Liver (tissue), 9 donors: ENCODE results near the gene IQSEC1. TPM values are rescaled to one million over a fixed set of nuclear protein-coding genes. Genes with fewer than 3 reads are reported as not detected.

Experiments used
- DNase-seq: peaks from one replicate; pipeline ENCODE4 v3.0.0-alpha.2; 2017; ENCODE audit warnings: low spot score
- H3K27ac ChIP-seq, 2 donors: one replicate each; pipeline ENCODE4 v1.7.0; 2013; ENCODE audit warnings: inconsistent platforms in 2 of 2, low read length in 2 of 2, control low read depth in 1 of 2, low read depth in 1 of 2, mild to moderate bottlenecking in 1 of 2
- H3K27me3 ChIP-seq, 4 donors: one replicate each; pipeline versions ENCODE4 v1.6.1 to v1.7.0; 2013; ENCODE audit warnings: low read length in 3 of 4, inconsistent platforms in 1 of 4, mild to moderate bottlenecking in 1 of 4, moderate library complexity in 1 of 4; ENCODE audit not compliant: control insufficient read depth in 4 of 4, insufficient read depth in 4 of 4
- H3K36me3 ChIP-seq, 4 donors: one replicate each; pipeline versions ENCODE4 v1.6.1 to v1.7.0; 2013; ENCODE audit warnings: low read length in 3 of 4, mild to moderate bottlenecking in 3 of 4, low read depth in 1 of 4, moderate library complexity in 1 of 4; ENCODE audit not compliant: control insufficient read depth in 4 of 4, insufficient read depth in 3 of 4
- H3K4me1 ChIP-seq, 4 donors: one replicate each; pipeline versions ENCODE4 v1.6.1 to v1.7.0; 2013; ENCODE audit warnings: low read length in 3 of 4, mild to moderate bottlenecking in 3 of 4, moderate library complexity in 1 of 4; ENCODE audit not compliant: control insufficient read depth in 4 of 4, insufficient read depth in 4 of 4
- H3K4me3 ChIP-seq, 3 donors: one replicate each; pipeline versions ENCODE4 v1.6.1 to v1.7.0; 2013; ENCODE audit warnings: low read length in 3 of 3, control low read depth in 1 of 3, low read depth in 1 of 3, mild to moderate bottlenecking in 1 of 3
- H3K9ac ChIP-seq, 2 donors: one replicate each; pipeline ENCODE4 v1.7.0; 2013; ENCODE audit warnings: low read length in 2 of 2, mild to moderate bottlenecking in 2 of 2, moderate library complexity in 2 of 2, control low read depth in 1 of 2, low read depth in 1 of 2
- H3K9me3 ChIP-seq, 4 donors: one replicate each; pipeline versions ENCODE4 v1.6.1 to v1.7.0; 2013; ENCODE audit warnings: low read length in 3 of 4; ENCODE audit not compliant: control insufficient read depth in 4 of 4
- EGR1 ChIP-seq, 2 donors: IDR thresholded peaks; 2 replicates each; pipeline ENCODE4 v1.6.1; 2016 to 2018; ENCODE audit warnings: antibody characterized with exemption in 2 of 2, low read depth in 2 of 2
- FOXA1 ChIP-seq: IDR thresholded peaks from 2 replicates; pipeline ENCODE4 v1.6.1; 2016; ENCODE audit warnings: antibody characterized with exemption
- FOXA2 ChIP-seq: IDR thresholded peaks from 2 replicates; pipeline ENCODE4 v1.6.1; 2016; ENCODE audit warnings: antibody characterized with exemption
- HNF4A ChIP-seq, 2 donors: conservative IDR thresholded peaks; 2 replicates each; pipeline ENCODE4 v1.6.1; 2016; ENCODE audit warnings: antibody characterized with exemption in 2 of 2, mild to moderate bottlenecking in 2 of 2
- JUND ChIP-seq, 2 donors: IDR thresholded peaks; 2 replicates each; pipeline ENCODE4 v1.6.1; 2016; ENCODE audit warnings: antibody characterized with exemption in 2 of 2
- RAD21 ChIP-seq, 2 donors: IDR thresholded peaks; 2 replicates each; pipeline ENCODE4 v1.6.1; 2016; ENCODE audit warnings: antibody characterized with exemption in 2 of 2, mild to moderate bottlenecking in 2 of 2
- RXRA ChIP-seq, 2 donors: IDR thresholded peaks; 2 replicates each; pipeline ENCODE4 v1.6.1; 2017 to 2018; ENCODE audit warnings: antibody characterized with exemption in 2 of 2, mild to moderate bottlenecking in 1 of 2
- SP1 ChIP-seq: IDR thresholded peaks from 2 replicates; pipeline ENCODE4 v1.6.1; 2018; ENCODE audit warnings: antibody characterized with exemption, mild to moderate bottlenecking
- TAF1 ChIP-seq: conservative IDR thresholded peaks from 2 replicates; pipeline ENCODE4 v1.6.1; 2016; ENCODE audit warnings: antibody characterized with exemption, mild to moderate bottlenecking
- YY1 ChIP-seq: IDR thresholded peaks from 2 replicates; pipeline ENCODE4 v1.6.1; 2016; ENCODE audit warnings: antibody characterized with exemption, mild to moderate bottlenecking
- WGBS: extraction: QIAGEN DNeasy Blood & Tissue Kit; methylation state at CpG from one replicate; pipeline ENCODE4 v1.1.7; 2013; 5-methylcytosine and 5-hydroxymethylcytosine counted together
- polyA plus RNA-seq, 2 donors: library from polyadenylated mRNA; stranded (reverse) in 1 of 2; unstranded in 1 of 2; fragments of 200-250 nt in 1 of 2; fragments of >200 nt in 1 of 2; fragmentation: Nextera tagmentation in 1 of 2; extraction: Ambion mirVana in 1 of 2; gene quantifications; one replicate each; pipeline versions ENCODE4 v1.2.1 to v1.2.3, GENCODE V29; 2013 to 2015
- total RNA-seq, 2 donors: library from RNA; depleted of rRNA; stranded (reverse); fragments of >200 nt; gene quantifications; one replicate each; pipeline ENCODE4 v1.2.3, GENCODE V29; 2014
- TF ChIP-seq, protein P1 (sequence below): IDR thresholded peaks from 2 replicates; pipeline ENCODE4 v1.6.1; 2016; ENCODE audit warnings: antibody characterized with exemption, mild to moderate bottlenecking
- TF ChIP-seq, protein P2 (sequence below): fragments of 150-350 bp; IDR thresholded peaks from 2 replicates; pipeline ENCODE4 v1.5.1; 2017; ENCODE audit warnings: improper control_type of control experiment, low read depth, low read length; ENCODE audit not compliant: missing input control
- donor health status: healthy.
- donor health status: healthy.
- donor health status: healthy.
- donor health status: healthy.
- donor health status: healthy.

The IQSEC1 gene
- total and polyA plus RNA-seq, 4 donors, result 12.7 to 56.0 (median 36.2) TPM

DNA sequence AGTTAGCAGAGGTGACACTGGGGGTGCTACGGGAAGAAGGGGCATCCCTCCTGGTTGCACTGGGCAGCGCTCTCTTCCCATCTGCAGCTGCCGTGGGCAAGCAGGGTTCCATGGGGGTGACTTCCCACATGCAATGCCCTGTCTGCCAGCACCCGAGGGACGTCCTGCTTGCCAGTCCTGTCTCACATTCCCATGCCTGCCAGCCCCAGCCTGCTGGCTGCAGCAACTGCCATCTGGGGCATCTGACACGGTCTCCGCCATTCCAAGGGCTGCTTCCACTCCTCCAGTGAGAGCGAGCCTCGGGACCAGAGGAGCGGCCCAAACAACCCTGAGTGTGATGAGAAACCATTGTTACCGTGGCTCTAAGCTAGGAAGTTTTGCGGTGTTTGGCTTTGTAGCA lies 186.5 kb downstream of the IQSEC1 start:
- 86% methylated on average over 12 of the region's 12 CpGs for WGBS
- H3K9ac ChIP-seq, result no peak overlapping the region
- no peaks in the 10 kb centered on the region for H3K27me3 ChIP-seq
- H3K9me3 ChIP-seq, result no peaks in the 10 kb centered on the region
- no peaks in the 10 kb centered on the region for H3K36me3 ChIP-seq
- no peak overlapping the region for H3K4me3 ChIP-seq
- H3K27ac ChIP-seq, result no peak overlapping the region
- DNase-seq, result no peak
- H3K4me1 ChIP-seq, result peaks cover 0 to 5% (median 3%) of the 10 kb centered on the region in 4 donors
- no peak for TF ChIP-seq SP1
- no peak for TF ChIP-seq TAF1
- TF ChIP-seq HNF4A (conservative IDR thresholded peaks at IDR 0.05), result no peak
- TF ChIP-seq, protein P1, sequence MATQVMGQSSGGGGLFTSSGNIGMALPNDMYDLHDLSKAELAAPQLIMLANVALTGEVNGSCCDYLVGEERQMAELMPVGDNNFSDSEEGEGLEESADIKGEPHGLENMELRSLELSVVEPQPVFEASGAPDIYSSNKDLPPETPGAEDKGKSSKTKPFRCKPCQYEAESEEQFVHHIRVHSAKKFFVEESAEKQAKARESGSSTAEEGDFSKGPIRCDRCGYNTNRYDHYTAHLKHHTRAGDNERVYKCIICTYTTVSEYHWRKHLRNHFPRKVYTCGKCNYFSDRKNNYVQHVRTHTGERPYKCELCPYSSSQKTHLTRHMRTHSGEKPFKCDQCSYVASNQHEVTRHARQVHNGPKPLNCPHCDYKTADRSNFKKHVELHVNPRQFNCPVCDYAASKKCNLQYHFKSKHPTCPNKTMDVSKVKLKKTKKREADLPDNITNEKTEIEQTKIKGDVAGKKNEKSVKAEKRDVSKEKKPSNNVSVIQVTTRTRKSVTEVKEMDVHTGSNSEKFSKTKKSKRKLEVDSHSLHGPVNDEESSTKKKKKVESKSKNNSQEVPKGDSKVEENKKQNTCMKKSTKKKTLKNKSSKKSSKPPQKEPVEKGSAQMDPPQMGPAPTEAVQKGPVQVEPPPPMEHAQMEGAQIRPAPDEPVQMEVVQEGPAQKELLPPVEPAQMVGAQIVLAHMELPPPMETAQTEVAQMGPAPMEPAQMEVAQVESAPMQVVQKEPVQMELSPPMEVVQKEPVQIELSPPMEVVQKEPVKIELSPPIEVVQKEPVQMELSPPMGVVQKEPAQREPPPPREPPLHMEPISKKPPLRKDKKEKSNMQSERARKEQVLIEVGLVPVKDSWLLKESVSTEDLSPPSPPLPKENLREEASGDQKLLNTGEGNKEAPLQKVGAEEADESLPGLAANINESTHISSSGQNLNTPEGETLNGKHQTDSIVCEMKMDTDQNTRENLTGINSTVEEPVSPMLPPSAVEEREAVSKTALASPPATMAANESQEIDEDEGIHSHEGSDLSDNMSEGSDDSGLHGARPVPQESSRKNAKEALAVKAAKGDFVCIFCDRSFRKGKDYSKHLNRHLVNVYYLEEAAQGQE, result no peak

DNA sequence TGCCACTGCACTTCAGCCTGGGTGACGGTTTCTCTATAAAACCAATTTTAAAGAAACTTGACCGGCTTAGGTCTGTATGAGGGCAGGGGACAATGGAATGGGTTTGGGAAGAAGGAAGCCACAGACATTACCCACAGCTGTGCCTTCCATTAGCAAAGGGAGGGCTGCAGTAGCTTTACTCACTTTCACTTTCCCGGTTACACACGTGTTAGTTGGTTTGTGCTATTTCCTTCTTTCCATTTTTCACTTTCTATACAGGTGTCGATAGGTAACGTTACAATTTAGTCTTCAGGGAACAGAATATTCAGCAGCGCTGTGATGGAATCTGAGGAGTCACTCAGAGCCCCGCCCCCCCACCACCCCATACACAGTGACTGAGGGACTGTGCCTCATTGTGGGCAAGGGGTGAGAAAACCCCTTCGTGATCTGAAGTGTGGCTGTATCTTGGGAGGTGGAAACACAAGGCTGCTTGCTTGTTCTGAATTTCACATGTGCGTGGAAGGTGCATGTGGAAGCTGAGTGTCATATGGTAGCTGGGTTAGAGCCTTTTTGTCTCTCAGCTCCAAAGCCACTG lies 187.0 kb downstream of the IQSEC1 start:
- Histone ChIP-seq H3K9ac (no peak overlapping the region), H3K4me1 (no peaks in the 10 kb centered on the region), H3K9me3 (no peaks in the 10 kb centered on the region), H3K36me3 (no peaks in the 10 kb centered on the region), H3K27ac (no peak overlapping the region), H3K27me3 (no peaks in the 10 kb centered on the region), H3K4me3 (no peak overlapping the region)
- WGBS, result 76% methylated on average over 10 of the region's 10 CpGs
- DNase-seq, result no peak
- TF ChIP-seq TAF1 (no peak), YY1 (no peak), JUND (IDR thresholded peaks at IDR 0.05) (no peak)

DNA sequence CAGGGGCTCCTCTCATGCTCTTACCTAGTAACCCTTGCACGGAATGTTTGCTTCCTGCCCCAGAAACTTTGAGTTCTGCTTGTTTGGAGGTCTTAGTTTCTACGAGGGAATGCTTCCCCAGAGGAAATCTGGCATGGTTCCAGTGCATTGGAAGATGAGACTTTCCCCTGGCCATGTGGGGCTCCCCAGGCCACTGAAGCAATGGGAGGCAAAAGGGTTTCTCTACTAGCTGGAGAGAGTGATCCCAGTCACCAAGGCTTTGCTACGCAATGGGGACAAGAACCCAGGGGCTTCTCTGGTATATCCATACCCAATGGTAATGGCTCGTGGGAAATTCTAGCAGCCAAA lies 187.7 kb downstream of the IQSEC1 start:
- no peak for DNase-seq
- Histone ChIP-seq H3K9me3 (no peaks in the 10 kb centered on the region), H3K27me3 (no peaks in the 10 kb centered on the region), H3K9ac (no peak overlapping the region), H3K4me1 (no peaks in the 10 kb centered on the region), H3K27ac (no peak overlapping the region), H3K36me3 (no peaks in the 10 kb centered on the region), H3K4me3 (no peak overlapping the region)
- TF ChIP-seq YY1, result no peak
- no peak for TF ChIP-seq FOXA1
- TF ChIP-seq RAD21 (IDR thresholded peaks at IDR 0.05), result no peak
- TF ChIP-seq, protein P2, sequence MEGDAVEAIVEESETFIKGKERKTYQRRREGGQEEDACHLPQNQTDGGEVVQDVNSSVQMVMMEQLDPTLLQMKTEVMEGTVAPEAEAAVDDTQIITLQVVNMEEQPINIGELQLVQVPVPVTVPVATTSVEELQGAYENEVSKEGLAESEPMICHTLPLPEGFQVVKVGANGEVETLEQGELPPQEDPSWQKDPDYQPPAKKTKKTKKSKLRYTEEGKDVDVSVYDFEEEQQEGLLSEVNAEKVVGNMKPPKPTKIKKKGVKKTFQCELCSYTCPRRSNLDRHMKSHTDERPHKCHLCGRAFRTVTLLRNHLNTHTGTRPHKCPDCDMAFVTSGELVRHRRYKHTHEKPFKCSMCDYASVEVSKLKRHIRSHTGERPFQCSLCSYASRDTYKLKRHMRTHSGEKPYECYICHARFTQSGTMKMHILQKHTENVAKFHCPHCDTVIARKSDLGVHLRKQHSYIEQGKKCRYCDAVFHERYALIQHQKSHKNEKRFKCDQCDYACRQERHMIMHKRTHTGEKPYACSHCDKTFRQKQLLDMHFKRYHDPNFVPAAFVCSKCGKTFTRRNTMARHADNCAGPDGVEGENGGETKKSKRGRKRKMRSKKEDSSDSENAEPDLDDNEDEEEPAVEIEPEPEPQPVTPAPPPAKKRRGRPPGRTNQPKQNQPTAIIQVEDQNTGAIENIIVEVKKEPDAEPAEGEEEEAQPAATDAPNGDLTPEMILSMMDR, result no peak
- TF ChIP-seq FOXA2, result no peak
- TF ChIP-seq TAF1, result no peak
- TF ChIP-seq SP1, result no peak
- no peak for TF ChIP-seq EGR1 (IDR thresholded peaks at IDR 0.05; ENCODE audit: low read depth in 2 of 2)
- TF ChIP-seq, protein P1, result no peak
- TF ChIP-seq RXRA (IDR thresholded peaks at IDR 0.05), result no peak
- WGBS, result 83% methylated on average over 4 of the region's 4 CpGs
